ENCODE results near the gene AGAP1.

GRCh38 chr2:236054621-236055305 is 560.9 kb downstream of the AGAP1 start:
- no peak for TF ChIP-seq POLR2A (IDR thresholded peaks at IDR 0.05; ENCODE audit: low read depth, low read length)
- no peak for TF ChIP-seq POLR2AphosphoS5 (IDR thresholded peaks at IDR 0.05; ENCODE audit: low read depth, low read length)
- TF ChIP-seq TAF1 (IDR thresholded peaks at IDR 0.05; ENCODE audit: low read depth, low read length): no peak
- no peak for TF ChIP-seq POU2F2 (IDR thresholded peaks at IDR 0.05; ENCODE audit: low read depth, low read length)
- TF ChIP-seq PAX5 (IDR thresholded peaks at IDR 0.05; ENCODE audit: insufficient read depth, low read length, severe bottlenecking): no peak
